Prostate gland (tissue), 2 donors: Measurements from ENCODE around the gene TRPV5.

Source experiments
- CTCF ChIP-seq, 4 experiments: fragments of 200-600 bp in 2 of 4; fragments of 450-650 bp in 2 of 4; sonication (generic) in 2 of 4; IDR thresholded peaks; 1 replicate in 3 of 4; 2 replicates in 1 of 4; pipeline ENCODE4 v1.5.1; 2016 to 2019; ENCODE audit warnings: antibody characterized with exemption in 4 of 4, mild to moderate bottlenecking in 2 of 4, moderate library complexity in 2 of 4
- POLR2A ChIP-seq: fragments of 450-650 bp; IDR thresholded peaks from one replicate; pipeline ENCODE4 v1.6.1; 2016; ENCODE audit warnings: antibody characterized with exemption, mild to moderate bottlenecking
- POLR2AphosphoS5 ChIP-seq: sonication (generic); formaldehyde crosslinking; IDR thresholded peaks from one replicate; pipeline ENCODE4 v1.6.1; 2017; ENCODE audit warnings: antibody characterized with exemption

- no peak for TF ChIP-seq CTCF (IDR thresholded peaks at IDR 0.05)
- TF ChIP-seq POLR2A, result no peak
- TF ChIP-seq POLR2AphosphoS5, result no peak
Measured at GRCh38 chr7:142883571-142884285, 49.8 kb downstream of the TRPV5 start.
